ENCODE data around the gene SCD. TPM values are rescaled to one million over a fixed set of nuclear protein-coding genes. Genes with fewer than 3 reads are reported as not detected.
A peak's percentile ranks its signal among the peaks of the same experiment; 100 is the strongest.

SCD gene
- total RNA-seq, 2 experiments from 2014 or later: 271 TPM

GRCh38 chr10:100319707-100320402, 27.2 kb upstream of the SCD start:
- Mint-ChIP-seq H3K4me3 (no peak overlapping the region), H3K9me3 (no peaks in the 10 kb centered on the region), H3K27me3 (peaks cover 18% of the 10 kb centered on the region), H3K36me3 (ENCODE audit: low read depth) (no peaks in the 10 kb centered on the region), H3K27ac (no peak overlapping the region), H3K4me1 (ENCODE audit: low read depth) (no peaks in the 10 kb centered on the region)
- no peak for TF ChIP-seq CTCF (IDR thresholded peaks at IDR 0.05)
- intact Hi-C loops (cut with micrococcal nuclease): no loop called here
- ATAC-seq (no peak), DNase-seq (no peak)
- ChIA-PET CTCF (no interaction called here), POLR2A (no interaction called here)

GRCh38 chr10:100325158-100325557, 21.9 kb upstream of the SCD start:
- no peak overlapping the region for H3K27ac Mint-ChIP-seq
- no peak for TF ChIP-seq CTCF (IDR thresholded peaks at IDR 0.05)
- H3K4me1 Mint-ChIP-seq (ENCODE audit: low read depth): peaks cover 17% of the 10 kb centered on the region
- H3K27me3 Mint-ChIP-seq: no peaks in the 10 kb centered on the region
- POLR2A ChIA-PET: interaction anchor here (0.9 kb wide), 1 partner anchor 27 kb away, joined by 3 read pairs; no protein-coding TSS in a partner anchor
- ATAC-seq (no peak), DNase-seq (no peak)
- H3K36me3 Mint-ChIP-seq (ENCODE audit: low read depth): no peaks in the 10 kb centered on the region
- intact Hi-C loops (cut with micrococcal nuclease): no loop called here
- no peak overlapping the region for H3K4me3 Mint-ChIP-seq
- CTCF ChIA-PET: no interaction called here
- no peaks in the 10 kb centered on the region for H3K9me3 Mint-ChIP-seq

- H3K36me3 Mint-ChIP-seq (ENCODE audit: low read depth): no peaks in the 10 kb centered on the region
- ChIA-PET CTCF (interaction anchor here (1.0 to 3.1 kb wide), 8 partner anchors 10 to 191 kb away, joined by 3 to 17 read pairs (median 5); no protein-coding TSS in a partner anchor), POLR2A (interaction anchor here (0.7 to 1.7 kb wide), 5 partner anchors 19 to 199 kb away, joined by 3 to 5 read pairs (median 3); partner anchors contain the start of gene SCD)
- peak overlapping the region; percentile 81 for H3K27ac Mint-ChIP-seq
- peaks cover 17% of the 10 kb centered on the region for H3K4me1 Mint-ChIP-seq (ENCODE audit: low read depth)
- H3K9me3 Mint-ChIP-seq: no peaks in the 10 kb centered on the region
- no peak for TF ChIP-seq CTCF (IDR thresholded peaks at IDR 0.05)
- ATAC-seq: peak; percentile 99
- no peaks in the 10 kb centered on the region for H3K27me3 Mint-ChIP-seq
- no peak overlapping the region for H3K4me3 Mint-ChIP-seq
- intact Hi-C loops (cut with micrococcal nuclease): no loop called here
- peak; percentile 73 for DNase-seq
Measured at GRCh38 chr10:100327007-100327717, 19.9 kb upstream of the SCD start.

- no peak for TF ChIP-seq CTCF (IDR thresholded peaks at IDR 0.05)
- no peak for DNase-seq
- H3K36me3 Mint-ChIP-seq (ENCODE audit: low read depth): no peaks in the 10 kb centered on the region
- H3K9me3 Mint-ChIP-seq: no peaks in the 10 kb centered on the region
- POLR2A ChIA-PET: interaction anchor here (0.7 to 1.4 kb wide), 3 partner anchors 41 to 199 kb away, joined by 3 to 4 read pairs (median 3); no protein-coding TSS in a partner anchor
- H3K27me3 Mint-ChIP-seq: no peaks in the 10 kb centered on the region
- peaks cover 17% of the 10 kb centered on the region for H3K4me1 Mint-ChIP-seq (ENCODE audit: low read depth)
- intact Hi-C loops (cut with micrococcal nuclease): no loop called here
- CTCF ChIA-PET: interaction anchor here (1.0 to 3.1 kb wide), 8 partner anchors 9 to 191 kb away, joined by 3 to 17 read pairs (median 6); no protein-coding TSS in a partner anchor
- H3K4me3 Mint-ChIP-seq: no peak overlapping the region
- no peak for ATAC-seq
- H3K27ac Mint-ChIP-seq: no peak overlapping the region
Measured at GRCh38 chr10:100327718-100328009, 19.4 kb upstream of the SCD start.

- Mint-ChIP-seq H3K9me3 (no peaks in the 10 kb centered on the region), H3K27ac (no peak overlapping the region), H3K4me3 (no peak overlapping the region), H3K27me3 (peaks cover 1% of the 10 kb centered on the region), H3K36me3 (ENCODE audit: low read depth) (no peaks in the 10 kb centered on the region), H3K4me1 (ENCODE audit: low read depth) (peaks cover 17% of the 10 kb centered on the region)
- POLR2A ChIA-PET: interaction anchor here (1.4 kb wide), 1 partner anchor 41 kb away, joined by 3 read pairs; no protein-coding TSS in a partner anchor
- intact Hi-C loops (cut with micrococcal nuclease): no loop called here
- no peak for TF ChIP-seq CTCF (IDR thresholded peaks at IDR 0.05)
- no peak for ATAC-seq
- CTCF ChIA-PET: interaction anchor here (1.2 to 3.1 kb wide), 7 partner anchors 9 to 190 kb away, joined by 3 to 17 read pairs (median 6); no protein-coding TSS in a partner anchor
- DNase-seq: no peak
Measured at GRCh38 chr10:100328198-100328597, 18.8 kb upstream of the SCD start.

Data from activated CD8-positive, alpha-beta T cell treated with anti-CD3 and anti-CD28 coated beads for 36 hours (primary cell).